Esophagus muscularis mucosa (tissue), 3 donors: ENCODE data around the gene FOXL2NB.

Source experiments
- CTCF ChIP-seq, 3 experiments: fragments of 200-600 bp in 2 of 3; fragments of 450-650 bp in 1 of 3; sonication (generic) in 2 of 3; IDR thresholded peaks; one replicate each; pipeline ENCODE4 v1.5.1; 2017 to 2019; ENCODE audit warnings: antibody characterized with exemption in 3 of 3, mild to moderate bottlenecking in 2 of 3, moderate library complexity in 1 of 3
- POLR2A ChIP-seq: fragments of 450-650 bp; IDR thresholded peaks from one replicate; pipeline ENCODE4 v1.6.1; 2017; ENCODE audit warnings: antibody characterized with exemption, moderate library complexity, mild to moderate bottlenecking, low read depth

- TF ChIP-seq CTCF (IDR thresholded peaks at IDR 0.05) (no peak), POLR2A (no peak)
Observed at GRCh38 chr3:138943724-138944653, 3.0 kb upstream of the FOXL2NB start.
